ENCODE results near the gene FGFR1OP2.

The FGFR1OP2 gene

DNA sequence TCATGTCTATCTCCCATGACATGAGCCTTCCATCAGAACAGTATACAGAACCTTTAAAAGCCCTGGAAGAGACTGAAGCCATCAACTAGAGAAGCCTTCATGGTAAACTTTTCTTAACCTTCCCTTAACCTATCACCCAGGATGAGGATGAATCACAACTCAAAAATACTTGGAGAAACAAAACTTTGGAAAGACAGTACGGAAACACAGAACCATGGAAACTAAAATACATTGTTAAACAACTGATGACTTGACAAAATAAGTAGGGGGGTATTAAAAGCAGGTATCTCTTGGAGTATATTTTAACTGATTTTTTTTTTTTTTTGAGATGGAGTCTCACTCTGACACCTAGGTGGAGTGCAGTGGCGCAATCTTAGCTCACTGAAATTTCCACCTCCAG, 67.2 kb downstream of the FGFR1OP2 start:
- H3K27me3 ChIP-seq (ENCODE audit: low read depth, low read length): no peaks in the 10 kb centered on the region
- H3K9ac ChIP-seq (ENCODE audit: low read length): no peak overlapping the region
- no peak overlapping the region for H3K4me3 ChIP-seq (ENCODE audit: low read length)
- H3K4me2 ChIP-seq (ENCODE audit: low read length): no peak overlapping the region
- no peak overlapping the region for H2AFZ ChIP-seq (ENCODE audit: low read depth, low read length)
- no peaks in the 10 kb centered on the region for H3K9me3 ChIP-seq (ENCODE audit: insufficient read depth, low read length)
- H4K20me1 ChIP-seq (ENCODE audit: insufficient read depth, low read length): no peaks in the 10 kb centered on the region
- H3K4me1 ChIP-seq (ENCODE audit: low read length): peaks cover 10% of the 10 kb centered on the region
- no peak overlapping the region for H3K27ac ChIP-seq (ENCODE audit: low read length)
- H3K36me3 ChIP-seq (replicated peaks; ENCODE audit: low read depth, low read length): no peaks in the 10 kb centered on the region
- H3K79me2 ChIP-seq (ENCODE audit: low read length): peaks cover 4% of the 10 kb centered on the region; the same call in 1 of the 2 replicates
- TF ChIP-seq, protein P1, sequence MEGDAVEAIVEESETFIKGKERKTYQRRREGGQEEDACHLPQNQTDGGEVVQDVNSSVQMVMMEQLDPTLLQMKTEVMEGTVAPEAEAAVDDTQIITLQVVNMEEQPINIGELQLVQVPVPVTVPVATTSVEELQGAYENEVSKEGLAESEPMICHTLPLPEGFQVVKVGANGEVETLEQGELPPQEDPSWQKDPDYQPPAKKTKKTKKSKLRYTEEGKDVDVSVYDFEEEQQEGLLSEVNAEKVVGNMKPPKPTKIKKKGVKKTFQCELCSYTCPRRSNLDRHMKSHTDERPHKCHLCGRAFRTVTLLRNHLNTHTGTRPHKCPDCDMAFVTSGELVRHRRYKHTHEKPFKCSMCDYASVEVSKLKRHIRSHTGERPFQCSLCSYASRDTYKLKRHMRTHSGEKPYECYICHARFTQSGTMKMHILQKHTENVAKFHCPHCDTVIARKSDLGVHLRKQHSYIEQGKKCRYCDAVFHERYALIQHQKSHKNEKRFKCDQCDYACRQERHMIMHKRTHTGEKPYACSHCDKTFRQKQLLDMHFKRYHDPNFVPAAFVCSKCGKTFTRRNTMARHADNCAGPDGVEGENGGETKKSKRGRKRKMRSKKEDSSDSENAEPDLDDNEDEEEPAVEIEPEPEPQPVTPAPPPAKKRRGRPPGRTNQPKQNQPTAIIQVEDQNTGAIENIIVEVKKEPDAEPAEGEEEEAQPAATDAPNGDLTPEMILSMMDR (IDR thresholded peaks at IDR 0.05; ENCODE audit: low read depth, low read length): no peak
- no peak for TF ChIP-seq EZH2phosphoT487 (IDR thresholded peaks at IDR 0.05; ENCODE audit: low read depth)

DNA sequence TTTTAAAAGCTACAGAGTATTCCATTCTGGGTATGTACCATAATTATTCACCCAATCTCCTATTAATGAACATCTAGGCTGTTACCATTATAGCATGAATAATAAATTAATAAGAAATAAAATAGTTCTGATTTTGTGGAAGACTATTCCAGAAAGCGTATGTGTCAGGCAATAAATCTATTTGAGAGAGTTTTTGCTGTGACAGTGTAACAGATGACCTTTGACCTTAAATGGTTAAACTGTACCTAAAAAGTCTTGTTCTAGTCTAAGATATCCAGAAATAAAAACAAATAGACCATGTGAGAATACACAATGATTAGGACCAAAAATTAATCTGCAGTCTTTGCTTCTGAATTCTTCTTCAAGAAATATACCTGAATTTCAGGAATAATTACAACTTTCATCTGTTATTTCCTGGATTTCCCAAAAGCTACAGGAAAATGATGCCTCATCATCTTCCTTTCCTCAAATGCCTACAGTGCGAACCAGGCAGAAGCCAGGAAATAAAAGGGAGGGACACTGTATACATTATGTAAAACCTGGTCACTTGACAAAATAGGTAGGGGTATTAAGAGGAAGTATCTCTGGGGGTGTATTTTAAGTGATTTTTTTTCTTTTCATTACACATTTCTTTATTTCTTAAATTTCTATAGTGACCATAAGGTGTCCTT, 68.7 kb downstream of the FGFR1OP2 start:
- Histone ChIP-seq H3K79me2 (ENCODE audit: low read length) (peaks cover 4% of the 10 kb centered on the region; the same call in 1 of the 2 replicates), H3K27me3 (ENCODE audit: low read depth, low read length) (no peaks in the 10 kb centered on the region), H3K9me3 (ENCODE audit: insufficient read depth, low read length) (no peaks in the 10 kb centered on the region), H3K9ac (ENCODE audit: low read length) (no peak overlapping the region), H3K4me2 (ENCODE audit: low read length) (no peak overlapping the region), H3K36me3 (replicated peaks; ENCODE audit: low read depth, low read length) (no peaks in the 10 kb centered on the region), H4K20me1 (ENCODE audit: insufficient read depth, low read length) (no peaks in the 10 kb centered on the region), H3K27ac (ENCODE audit: low read length) (no peak overlapping the region), H3K4me3 (ENCODE audit: low read length) (no peak overlapping the region), H2AFZ (ENCODE audit: low read depth, low read length) (no peak overlapping the region), H3K4me1 (ENCODE audit: low read length) (peaks cover 10% of the 10 kb centered on the region)
- no peak for TF ChIP-seq EZH2phosphoT487 (IDR thresholded peaks at IDR 0.05; ENCODE audit: low read depth)
- TF ChIP-seq, protein P1 (IDR thresholded peaks at IDR 0.05; ENCODE audit: low read depth, low read length): no peak

DNA sequence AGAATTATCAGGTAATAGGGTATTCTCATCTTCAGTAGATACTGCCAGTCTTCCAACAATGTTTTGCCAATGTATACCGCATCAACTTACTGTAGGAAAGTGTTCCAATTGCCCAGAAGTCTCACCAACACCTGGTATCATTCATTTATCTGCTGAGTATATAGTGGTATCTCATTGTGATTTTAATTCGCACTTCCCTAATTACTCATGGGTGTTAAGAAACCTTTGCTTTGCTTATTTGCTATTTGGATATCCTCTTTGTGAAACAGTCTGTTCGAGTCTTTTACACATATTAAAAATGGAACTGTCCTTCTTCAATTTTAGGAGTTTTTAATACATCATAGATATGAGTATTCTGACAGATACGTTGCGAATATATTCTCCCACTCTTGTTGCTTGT, 69.8 kb downstream of the FGFR1OP2 start:
- H3K4me3 ChIP-seq (ENCODE audit: low read length): no peak overlapping the region
- H3K4me1 ChIP-seq (ENCODE audit: low read length): peaks cover 16% of the 10 kb centered on the region
- H3K79me2 ChIP-seq (ENCODE audit: low read length): peaks cover 7% of the 10 kb centered on the region; the same call in 1 of the 2 replicates
- H3K27me3 ChIP-seq (ENCODE audit: low read depth, low read length): no peaks in the 10 kb centered on the region
- H3K27ac ChIP-seq (ENCODE audit: low read length): no peak overlapping the region
- H2AFZ ChIP-seq (ENCODE audit: low read depth, low read length): no peak overlapping the region
- no peak overlapping the region for H3K9ac ChIP-seq (ENCODE audit: low read length)
- no peaks in the 10 kb centered on the region for H3K36me3 ChIP-seq (replicated peaks; ENCODE audit: low read depth, low read length)
- no peaks in the 10 kb centered on the region for H3K9me3 ChIP-seq (ENCODE audit: insufficient read depth, low read length)
- TF ChIP-seq, protein P1 (IDR thresholded peaks at IDR 0.05; ENCODE audit: low read depth, low read length): no peak
- no peak for TF ChIP-seq EZH2phosphoT487 (IDR thresholded peaks at IDR 0.05; ENCODE audit: low read depth)
- H4K20me1 ChIP-seq (ENCODE audit: insufficient read depth, low read length): no peaks in the 10 kb centered on the region
- H3K4me2 ChIP-seq (ENCODE audit: low read length): no peak overlapping the region

DNA sequence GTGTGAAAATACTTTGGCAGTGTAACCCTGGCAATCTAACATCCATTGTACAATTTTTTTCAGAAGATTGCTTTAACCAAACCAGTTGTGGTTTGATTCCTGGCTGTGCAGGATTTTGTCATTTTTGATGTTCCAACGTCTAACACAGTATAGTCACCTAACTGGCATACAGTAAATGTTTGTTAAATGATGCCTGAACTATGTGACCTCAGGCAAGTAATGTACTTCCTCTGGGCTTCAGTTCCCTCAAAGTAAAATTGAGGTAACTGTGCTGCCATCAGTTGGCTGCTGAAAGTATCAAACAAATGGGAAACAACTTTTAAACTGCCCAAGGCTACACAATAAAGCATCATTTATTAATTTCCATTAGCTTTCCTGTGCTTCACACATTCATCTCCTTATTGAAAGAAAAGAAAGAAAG, 71.6 kb downstream of the FGFR1OP2 start:
- H3K27ac ChIP-seq (ENCODE audit: low read length): no peak overlapping the region
- H3K36me3 ChIP-seq (replicated peaks; ENCODE audit: low read depth, low read length): no peaks in the 10 kb centered on the region
- no peaks in the 10 kb centered on the region for H3K27me3 ChIP-seq (ENCODE audit: low read depth, low read length)
- no peak overlapping the region for H3K4me2 ChIP-seq (ENCODE audit: low read length)
- peaks cover 8% of the 10 kb centered on the region; the same call in 1 of the 2 replicates for H3K79me2 ChIP-seq (ENCODE audit: low read length)
- H4K20me1 ChIP-seq (ENCODE audit: insufficient read depth, low read length): no peaks in the 10 kb centered on the region
- H3K9me3 ChIP-seq (ENCODE audit: insufficient read depth, low read length): no peaks in the 10 kb centered on the region
- no peak overlapping the region for H2AFZ ChIP-seq (ENCODE audit: low read depth, low read length)
- TF ChIP-seq, protein P1 (IDR thresholded peaks at IDR 0.05; ENCODE audit: low read depth, low read length): peak; percentile 42
- TF ChIP-seq EZH2phosphoT487 (IDR thresholded peaks at IDR 0.05; ENCODE audit: low read depth): no peak
- H3K9ac ChIP-seq (ENCODE audit: low read length): no peak overlapping the region
- no peak overlapping the region for H3K4me3 ChIP-seq (ENCODE audit: low read length)
- peaks cover 24% of the 10 kb centered on the region for H3K4me1 ChIP-seq (ENCODE audit: low read length)
